ENCODE data around the gene TLE1.

The TLE1 gene

DNA sequence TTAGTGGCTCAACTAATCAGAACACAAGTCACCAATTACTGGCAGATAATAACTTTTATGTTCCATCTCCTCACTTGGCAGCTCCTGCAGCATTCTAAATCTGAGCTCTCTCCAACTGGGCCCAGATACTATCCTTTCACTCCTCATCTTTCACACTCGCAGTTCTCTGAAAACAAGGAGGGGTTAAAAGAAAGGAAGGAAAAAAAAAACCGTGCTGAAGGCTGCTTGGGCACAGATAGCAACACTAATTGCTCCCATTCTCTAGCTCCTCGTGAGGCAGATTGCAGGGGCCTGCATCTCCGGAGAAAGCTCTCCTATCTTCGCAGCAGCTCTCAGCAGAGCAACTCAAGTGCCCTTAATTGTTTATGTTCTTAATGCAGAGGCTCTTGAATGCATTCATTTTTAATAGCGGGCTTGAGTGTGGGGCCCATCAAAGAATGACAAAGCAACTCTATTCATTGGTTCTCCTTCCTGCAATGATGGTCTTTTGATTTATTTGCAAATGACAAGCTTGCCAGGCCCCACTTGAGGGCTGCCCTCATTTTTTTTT is 23.9 kb downstream of the TLE1 start:
- Histone ChIP-seq H3K27ac (no peak overlapping the region), H3K9ac (ENCODE audit: insufficient read length) (no peak overlapping the region), H3K4me3 (no peak overlapping the region), H3K9me3 (ENCODE audit: low read depth, low read length) (no peaks in the 10 kb centered on the region), H3K36me3 (ENCODE audit: insufficient read depth, low read length) (no peaks in the 10 kb centered on the region)
- no peak for DNase-seq (ENCODE audit: low read depth, low spot score)
- no peak for TF ChIP-seq FOXP2 (optimal IDR thresholded peaks at IDR 0.05; ENCODE audit: control extremely low read depth, extremely low read length, insufficient read depth)
- TF ChIP-seq POLR2AphosphoS5 (IDR thresholded peaks at IDR 0.05; ENCODE audit: borderline replicate concordance, low read depth, low read length) = no peak
- TF ChIP-seq EZH2 (IDR thresholded peaks at IDR 0.05) = no peak

DNA sequence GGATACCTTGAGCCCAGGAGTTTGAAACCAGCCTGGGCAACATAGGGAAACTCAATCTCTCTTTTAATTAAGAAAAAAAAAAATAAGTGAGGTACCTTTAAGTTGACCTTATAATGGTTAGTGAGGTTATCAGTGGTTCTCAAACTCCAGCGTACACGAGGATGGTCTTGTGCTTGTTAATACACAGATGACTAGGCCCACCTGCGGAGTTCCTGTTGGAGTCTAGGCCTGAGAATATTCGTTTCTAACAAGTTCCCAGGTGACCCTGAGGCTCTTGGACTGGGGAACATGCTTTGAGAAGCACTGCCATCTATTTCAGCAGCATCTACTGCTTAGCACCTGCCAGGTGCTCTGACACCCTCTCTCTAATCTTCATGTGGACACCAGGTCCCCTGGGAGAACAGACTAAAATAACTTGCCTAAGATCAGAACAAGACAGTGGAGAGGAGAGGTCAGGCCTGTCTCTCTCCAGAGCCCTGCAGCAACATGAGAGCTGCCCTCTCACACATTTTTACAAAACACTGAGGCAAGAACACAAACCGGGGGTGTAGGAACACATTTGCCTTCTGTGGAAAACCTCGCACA is 24.6 kb downstream of the TLE1 start:
- Histone ChIP-seq H3K9ac (ENCODE audit: insufficient read length) (no peak overlapping the region), H3K4me3 (no peak overlapping the region)
- TF ChIP-seq EZH2 (IDR thresholded peaks at IDR 0.05) (no peak), POLR2AphosphoS5 (IDR thresholded peaks at IDR 0.05; ENCODE audit: borderline replicate concordance, low read depth, low read length) (no peak), FOXP2 (optimal IDR thresholded peaks at IDR 0.05; ENCODE audit: control extremely low read depth, extremely low read length, insufficient read depth) (no peak)

DNA sequence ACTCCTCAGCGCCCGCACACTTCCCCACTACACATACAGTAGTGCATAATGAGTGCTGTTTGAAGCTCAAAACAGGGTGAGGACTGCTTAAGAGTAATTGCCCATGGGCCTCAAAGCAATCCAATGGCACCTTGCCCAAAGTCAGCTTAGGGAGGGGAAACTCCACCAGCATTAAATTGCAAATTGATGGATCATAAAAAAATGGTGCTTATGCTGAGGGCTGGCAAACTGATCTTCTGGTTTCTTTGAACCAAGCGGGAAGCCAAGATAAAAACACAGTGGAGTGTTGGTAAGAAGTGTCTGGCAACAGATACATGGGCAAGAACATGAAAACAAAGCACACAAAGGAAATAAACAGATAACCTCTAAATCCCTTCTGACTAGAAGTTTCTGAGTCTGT is 28.0 kb downstream of the TLE1 start:
- H3K36me3 ChIP-seq (ENCODE audit: insufficient read depth, low read length) = no peaks in the 10 kb centered on the region
- TF ChIP-seq EZH2 (IDR thresholded peaks at IDR 0.05) = no peak
- TF ChIP-seq FOXP2 (optimal IDR thresholded peaks at IDR 0.05; ENCODE audit: control extremely low read depth, extremely low read length, insufficient read depth) = peak; percentile 14
- no peak for TF ChIP-seq POLR2AphosphoS5 (IDR thresholded peaks at IDR 0.05; ENCODE audit: borderline replicate concordance, low read depth, low read length)
- peak overlapping the region; percentile 35 for H3K4me3 ChIP-seq
- H3K27ac ChIP-seq = no peak overlapping the region
- peak; percentile 45 for DNase-seq (ENCODE audit: low read depth, low spot score)
- H3K9ac ChIP-seq (ENCODE audit: insufficient read length) = no peak overlapping the region
- no peaks in the 10 kb centered on the region for H3K9me3 ChIP-seq (ENCODE audit: low read depth, low read length)

More for the DNA sequence above, 24.6 kb downstream of the TLE1 start:
- Histone ChIP-seq H3K9me3 (ENCODE audit: low read depth, low read length) (no peaks in the 10 kb centered on the region), H3K36me3 (ENCODE audit: insufficient read depth, low read length) (no peaks in the 10 kb centered on the region), H3K27ac (no peak overlapping the region)
- no peak for DNase-seq (ENCODE audit: low read depth, low spot score)

DNA sequence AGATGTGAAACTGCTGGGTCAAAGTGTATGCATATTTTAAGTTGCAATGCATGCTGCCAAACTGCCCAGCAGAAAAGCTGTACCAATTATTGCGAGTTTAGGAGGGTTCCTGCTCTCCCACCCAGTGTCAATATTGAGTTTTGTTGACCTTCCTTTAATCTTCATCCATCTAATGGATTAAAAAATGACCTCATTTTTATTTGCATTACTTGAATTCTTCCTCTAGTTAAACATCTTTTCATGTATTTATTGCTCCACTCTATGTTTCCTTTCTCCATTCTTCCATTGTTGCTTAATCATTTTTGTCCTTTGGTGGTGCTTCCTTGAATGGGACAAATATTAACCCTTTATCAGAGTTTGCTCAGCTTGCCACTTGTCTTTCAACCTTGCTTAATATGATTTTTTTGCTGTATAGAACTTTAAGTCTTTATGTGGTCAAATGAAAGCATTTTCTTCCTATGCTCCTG is 32.4 kb downstream of the TLE1 start:
- H3K36me3 ChIP-seq (ENCODE audit: insufficient read depth, low read length) = no peaks in the 10 kb centered on the region
- H3K9ac ChIP-seq (ENCODE audit: insufficient read length) = no peak overlapping the region
- no peak overlapping the region for H3K4me3 ChIP-seq
- no peak for DNase-seq (ENCODE audit: low read depth, low spot score)
- H3K27ac ChIP-seq = no peak overlapping the region
- TF ChIP-seq FOXP2 (optimal IDR thresholded peaks at IDR 0.05; ENCODE audit: control extremely low read depth, extremely low read length, insufficient read depth) = no peak
- TF ChIP-seq POLR2AphosphoS5 (IDR thresholded peaks at IDR 0.05; ENCODE audit: borderline replicate concordance, low read depth, low read length) = no peak
- no peak for TF ChIP-seq EZH2 (IDR thresholded peaks at IDR 0.05)
- H3K9me3 ChIP-seq (ENCODE audit: low read depth, low read length) = no peaks in the 10 kb centered on the region

DNA sequence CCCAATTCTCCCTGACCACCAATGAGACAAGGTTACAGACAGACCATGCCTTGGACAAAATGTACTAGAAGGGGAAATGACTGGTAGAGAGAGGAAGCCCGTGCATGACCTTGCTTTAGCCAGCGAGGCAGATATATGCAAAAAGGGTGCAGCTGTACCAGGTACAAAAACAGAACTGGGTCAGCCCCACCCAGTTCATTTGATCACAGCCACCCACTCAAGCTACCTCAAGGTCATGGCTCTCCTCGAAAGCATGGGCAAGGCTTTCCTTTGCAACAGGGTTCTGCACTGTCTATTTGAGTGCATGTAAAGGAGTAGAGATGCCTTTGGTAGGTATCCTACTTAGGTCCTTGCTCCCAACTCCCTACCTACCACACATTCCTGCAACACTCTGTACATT is 33.3 kb downstream of the TLE1 start:
- Histone ChIP-seq H3K9me3 (ENCODE audit: low read depth, low read length) (no peaks in the 10 kb centered on the region), H3K9ac (ENCODE audit: insufficient read length) (no peak overlapping the region), H3K27ac (no peak overlapping the region), H3K36me3 (ENCODE audit: insufficient read depth, low read length) (no peaks in the 10 kb centered on the region), H3K4me3 (no peak overlapping the region)
- DNase-seq (ENCODE audit: low read depth, low spot score) = no peak
- TF ChIP-seq FOXP2 (optimal IDR thresholded peaks at IDR 0.05; ENCODE audit: control extremely low read depth, extremely low read length, insufficient read depth) = no peak

DNA sequence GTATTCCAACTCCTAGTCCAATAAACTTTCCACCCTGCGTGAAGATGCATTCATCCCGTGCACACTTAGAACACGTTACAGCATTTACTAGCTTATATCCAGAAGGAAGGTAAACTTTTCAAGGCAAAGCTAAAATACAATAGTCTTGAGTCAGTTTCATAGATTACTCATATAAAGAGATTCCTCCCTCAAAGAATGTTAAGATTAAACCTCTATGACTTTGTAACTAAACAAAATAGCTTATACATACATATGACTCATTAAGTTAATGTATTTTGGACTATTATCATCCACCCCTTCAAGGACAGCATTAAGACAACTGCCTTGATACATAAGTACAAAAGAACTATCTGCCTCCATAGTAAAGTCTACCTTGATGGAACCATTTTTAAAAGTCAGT is 36.1 kb downstream of the TLE1 start:
- Histone ChIP-seq H3K4me3 (no peak overlapping the region), H3K9ac (ENCODE audit: insufficient read length) (no peak overlapping the region), H3K36me3 (ENCODE audit: insufficient read depth, low read length) (no peaks in the 10 kb centered on the region), H3K9me3 (ENCODE audit: low read depth, low read length) (no peaks in the 10 kb centered on the region), H3K27ac (no peak overlapping the region)
- DNase-seq (ENCODE audit: low read depth, low spot score) = no peak
- no peak for TF ChIP-seq EZH2 (IDR thresholded peaks at IDR 0.05)
- TF ChIP-seq FOXP2 (optimal IDR thresholded peaks at IDR 0.05; ENCODE audit: control extremely low read depth, extremely low read length, insufficient read depth) = no peak
- no peak for TF ChIP-seq POLR2AphosphoS5 (IDR thresholded peaks at IDR 0.05; ENCODE audit: borderline replicate concordance, low read depth, low read length)

DNA sequence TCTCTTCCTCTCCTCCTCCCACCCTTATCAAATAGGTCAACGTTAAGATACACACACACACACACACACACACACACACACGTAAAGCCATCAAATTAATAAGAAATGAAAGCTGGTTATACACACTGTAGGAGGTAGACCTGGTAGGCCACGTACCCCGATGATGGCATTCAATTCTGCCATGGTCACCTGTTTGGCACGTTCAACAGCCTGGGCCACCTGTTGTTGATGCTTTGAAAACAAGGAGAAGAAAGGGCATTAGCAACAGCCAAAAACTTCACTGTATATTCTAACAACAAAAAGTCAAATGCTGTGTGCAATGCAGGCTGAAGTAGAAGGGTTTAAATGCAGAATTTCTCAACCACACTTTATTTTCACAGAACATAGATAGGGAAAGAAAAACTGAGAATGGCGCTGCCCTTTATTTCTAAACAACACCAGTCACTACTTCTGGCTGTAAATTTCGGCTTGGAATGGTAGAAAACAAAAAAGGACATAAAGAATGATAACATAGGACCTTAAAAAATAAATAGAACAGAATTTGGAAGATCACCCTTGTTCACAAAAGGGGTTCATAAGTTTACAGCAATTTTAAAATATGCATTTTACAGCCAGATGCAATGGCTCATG is 37.2 kb downstream of the TLE1 start:
- Histone ChIP-seq H3K9ac (ENCODE audit: insufficient read length) (no peak overlapping the region), H3K9me3 (ENCODE audit: low read depth, low read length) (no peaks in the 10 kb centered on the region), H3K36me3 (ENCODE audit: insufficient read depth, low read length) (no peaks in the 10 kb centered on the region), H3K27ac (no peak overlapping the region), H3K4me3 (no peak overlapping the region)
- TF ChIP-seq EZH2 (IDR thresholded peaks at IDR 0.05) (no peak), POLR2AphosphoS5 (IDR thresholded peaks at IDR 0.05; ENCODE audit: borderline replicate concordance, low read depth, low read length) (no peak), FOXP2 (optimal IDR thresholded peaks at IDR 0.05; ENCODE audit: control extremely low read depth, extremely low read length, insufficient read depth) (no peak)
- no peak for DNase-seq (ENCODE audit: low read depth, low spot score)

DNA sequence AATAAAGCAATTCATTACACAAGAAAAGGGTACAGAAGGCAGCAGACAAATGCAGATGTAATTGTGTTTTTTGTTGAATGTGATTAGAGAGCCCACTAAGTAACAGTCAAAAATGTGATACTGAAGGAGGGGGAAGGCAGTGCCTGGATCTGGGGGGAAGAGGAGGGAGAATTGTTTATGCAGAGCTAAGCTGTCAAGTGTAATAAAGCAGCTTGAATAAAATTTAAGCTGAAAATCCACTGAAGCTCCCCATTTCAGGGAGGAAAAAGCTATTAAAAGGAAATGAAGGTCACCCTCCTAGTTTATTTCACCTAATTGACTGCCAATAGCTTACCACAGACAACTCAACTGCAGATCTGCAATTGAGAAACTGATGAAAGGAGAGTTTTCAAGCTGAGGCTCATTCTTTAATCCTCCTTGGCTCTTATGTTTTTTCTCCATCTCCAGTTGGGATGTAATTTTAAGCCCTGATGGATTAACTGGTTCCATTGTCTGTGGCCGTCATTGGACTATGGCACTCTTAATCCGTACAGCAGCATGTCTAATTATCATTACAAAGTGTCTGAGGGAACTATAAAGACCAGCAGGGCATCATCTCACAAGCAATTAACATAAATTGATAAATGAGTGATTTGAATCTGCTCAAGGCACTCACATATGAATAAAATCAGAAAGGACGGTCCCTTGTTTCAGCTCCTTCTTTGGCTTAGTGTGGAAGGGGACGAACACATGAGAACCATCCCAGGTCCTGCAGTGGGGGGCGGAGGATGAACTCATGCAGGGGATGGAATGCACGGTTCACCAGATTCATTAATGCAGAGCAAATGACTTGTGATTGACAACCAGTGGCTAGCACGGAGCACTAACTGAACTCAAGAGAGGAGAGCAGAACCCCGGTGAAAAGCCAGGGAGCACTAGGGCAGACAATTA is 38.5 kb downstream of the TLE1 start:
- no peaks in the 10 kb centered on the region for H3K36me3 ChIP-seq (ENCODE audit: insufficient read depth, low read length)

More for the DNA sequence above, 38.5 kb downstream of the TLE1 start:
- DNase-seq (ENCODE audit: low read depth, low spot score) = no peak
- H3K27ac ChIP-seq = no peak overlapping the region
- no peak for TF ChIP-seq POLR2AphosphoS5 (IDR thresholded peaks at IDR 0.05; ENCODE audit: borderline replicate concordance, low read depth, low read length)
- H3K4me3 ChIP-seq = no peak overlapping the region
- H3K9ac ChIP-seq (ENCODE audit: insufficient read length) = no peak overlapping the region
- no peaks in the 10 kb centered on the region for H3K9me3 ChIP-seq (ENCODE audit: low read depth, low read length)
